NCI-H345 (cell line): ENCODE data around the gene KRTAP10-3.

Source experiments
- DNase-seq: peaks from one replicate; lab custom pipeline; 2025; lab: John Stamatoyannopoulos, UW

KRTAP10-3 gene

DNA sequence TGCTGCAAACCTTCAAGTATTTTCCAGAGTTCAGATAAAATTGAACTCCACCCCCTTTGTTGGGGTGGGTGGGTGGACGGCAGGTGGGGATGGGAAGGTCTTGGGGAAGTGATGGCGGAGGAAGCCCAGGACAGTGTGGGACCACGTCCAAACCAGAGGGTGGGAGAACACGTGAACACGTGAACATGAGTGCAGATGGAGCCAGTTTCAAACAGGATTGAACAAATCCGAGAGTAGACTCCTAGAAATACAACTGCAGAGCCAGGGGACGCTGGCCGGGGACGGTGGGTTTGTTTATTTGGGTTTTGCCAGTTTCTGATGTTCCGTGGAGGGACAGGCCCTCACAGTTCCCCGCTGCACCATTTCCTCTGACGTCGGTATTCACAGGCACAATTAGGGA, 10.2 kb downstream of the KRTAP10-3 start:
- DNase-seq, result no peak

- no peak for DNase-seq
Observed at GRCh38 chr21:44547656-44548331, 10.8 kb downstream of the KRTAP10-3 start.

- no peak for DNase-seq
Observed at GRCh38 chr21:44544566-44544965, 14.0 kb downstream of the KRTAP10-3 start.

GRCh38 chr21:44542716-44543115, 15.9 kb downstream of the KRTAP10-3 start:
- no peak for DNase-seq

DNA sequence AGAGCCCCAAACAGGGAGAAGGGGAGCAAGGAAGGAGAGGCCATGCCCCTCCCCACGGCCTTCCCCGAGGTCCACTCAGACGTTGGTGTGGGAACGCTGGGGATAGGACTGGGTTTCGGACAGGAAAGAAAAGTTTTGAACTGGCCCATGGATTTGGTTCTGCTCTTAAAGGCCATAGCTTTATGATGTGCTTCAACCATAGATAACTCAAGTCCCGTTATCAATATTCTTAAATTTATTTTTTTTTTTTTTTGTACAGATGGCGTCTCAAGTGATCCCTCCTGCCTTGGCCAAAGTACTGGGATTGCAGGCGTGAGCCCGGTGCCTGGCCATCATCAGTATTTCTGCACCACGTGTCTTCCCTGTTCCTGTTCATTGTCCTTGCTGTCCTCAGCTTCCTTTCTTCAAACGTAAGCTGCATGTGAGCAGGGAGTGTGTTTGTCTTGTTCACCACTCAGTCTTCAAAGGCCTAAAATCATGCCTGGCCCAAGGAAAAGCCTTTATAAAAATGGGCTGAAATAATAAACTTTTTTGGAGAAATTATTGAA, 17.8 kb downstream of the KRTAP10-3 start:
- DNase-seq, result no peak

GRCh38 chr21:44539991-44540666, 18.5 kb downstream of the KRTAP10-3 start, which contains the start of gene KRTAP10-1:
Gene KRTAP10-1 (minus strand): TSS chr21:44540195. CDS start chr21:44540150, 45 bp downstream.
- no peak for DNase-seq

GRCh38 chr21:44539046-44539445, 19.5 kb downstream of the KRTAP10-3 start:
- no peak for DNase-seq

GRCh38 chr21:44537930-44538911, 20.4 kb downstream of the KRTAP10-3 start:
- no peak for DNase-seq

DNA sequence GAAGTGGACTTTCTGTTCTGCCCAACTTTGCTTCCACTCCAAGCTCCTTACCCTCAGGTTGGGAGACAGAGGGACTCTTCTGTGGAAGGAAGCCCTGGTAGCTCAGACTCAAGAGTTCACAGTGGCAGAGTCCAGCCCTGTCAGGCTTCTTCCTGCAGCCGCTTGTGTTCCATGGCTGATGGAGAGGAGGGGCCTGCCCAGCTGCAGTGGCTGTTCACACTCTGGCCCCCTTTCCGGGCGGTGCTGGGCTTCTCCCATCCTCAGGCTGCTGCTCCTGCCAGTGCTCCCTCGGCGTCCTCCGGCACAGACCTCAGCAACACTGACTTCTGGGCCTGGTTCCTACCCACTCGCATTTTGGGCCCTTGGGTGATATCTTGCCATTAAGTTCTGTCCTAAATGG, 22.6 kb downstream of the KRTAP10-3 start:
- DNase-seq, result no peak

- DNase-seq, result no peak
Observed at GRCh38 chr21:44534688-44535087, 23.9 kb downstream of the KRTAP10-3 start.

DNA sequence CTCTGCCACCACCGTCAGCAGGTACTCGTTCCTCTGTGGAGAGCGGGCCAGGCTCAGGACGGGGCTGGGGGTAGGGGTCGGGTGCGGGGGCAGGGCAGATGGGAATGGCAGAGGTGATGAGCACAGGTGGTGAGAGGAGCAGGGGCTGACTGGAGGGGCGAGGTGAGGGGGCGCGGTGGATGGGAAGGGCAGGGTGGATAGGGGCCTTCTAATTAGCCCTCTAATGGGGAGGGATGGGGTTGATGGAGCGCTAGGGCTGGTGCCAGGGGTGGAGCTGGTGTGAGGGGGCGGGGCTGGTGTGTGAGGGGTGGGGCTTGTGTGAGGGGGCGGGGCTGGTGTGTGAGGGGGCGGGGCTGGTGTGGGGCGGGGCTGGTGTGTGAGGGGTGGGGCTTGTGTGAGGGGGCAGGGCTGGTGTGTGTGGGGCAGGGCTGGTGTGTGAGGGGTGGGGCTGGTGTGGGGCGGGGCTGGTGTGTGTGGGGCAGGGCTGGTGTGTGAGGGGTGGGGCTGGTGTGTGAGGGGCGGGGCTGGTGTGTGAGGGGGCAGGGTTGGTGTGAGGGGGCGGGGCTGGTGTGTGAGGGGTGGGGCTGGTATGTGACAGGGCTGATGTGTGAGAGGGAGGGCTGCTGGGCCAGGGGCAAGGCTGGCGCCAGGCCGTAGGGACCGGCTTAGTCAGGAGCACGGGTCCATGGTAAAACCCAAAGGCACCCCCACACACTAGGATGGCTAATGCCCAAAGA, 24.5 kb downstream of the KRTAP10-3 start:
- DNase-seq, result no peak

DNA sequence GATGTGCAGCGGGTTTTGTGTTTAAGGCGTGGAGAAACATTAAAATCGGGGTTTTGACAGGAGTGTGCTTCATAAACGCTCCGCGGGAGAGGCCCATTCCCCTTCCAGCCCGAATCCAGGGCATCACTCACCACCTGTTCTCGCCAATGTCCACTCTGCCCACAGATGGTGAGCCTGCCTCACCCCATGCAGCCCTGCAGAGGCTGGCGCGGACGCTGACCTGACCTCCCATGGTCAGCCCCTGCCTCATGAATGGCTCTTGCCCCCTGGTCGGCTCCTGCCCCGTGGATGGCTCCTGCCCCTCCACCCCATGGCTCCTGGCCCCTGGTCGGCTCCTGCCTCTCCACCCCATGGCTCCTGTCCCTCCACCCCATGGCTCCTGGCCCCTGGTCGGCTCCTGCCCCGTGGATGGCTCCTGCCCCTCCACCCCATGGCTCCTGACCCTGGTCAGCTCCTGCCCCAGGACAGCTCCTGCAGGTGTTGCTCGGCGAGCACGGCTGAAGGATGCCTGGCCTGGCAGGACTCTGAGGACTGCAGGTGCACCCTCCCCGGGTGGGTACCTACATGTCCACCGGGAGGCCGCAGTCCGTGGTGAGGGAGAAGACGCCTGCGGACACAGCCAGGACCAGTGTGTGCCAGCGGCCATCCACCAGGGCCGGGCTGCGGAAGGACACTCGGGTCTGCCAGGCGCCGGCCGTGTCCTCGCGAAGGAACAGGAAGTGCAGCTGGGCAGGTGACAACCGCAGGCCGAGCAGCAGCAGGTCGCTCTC, 25.3 kb downstream of the KRTAP10-3 start:
- no peak for DNase-seq

DNA sequence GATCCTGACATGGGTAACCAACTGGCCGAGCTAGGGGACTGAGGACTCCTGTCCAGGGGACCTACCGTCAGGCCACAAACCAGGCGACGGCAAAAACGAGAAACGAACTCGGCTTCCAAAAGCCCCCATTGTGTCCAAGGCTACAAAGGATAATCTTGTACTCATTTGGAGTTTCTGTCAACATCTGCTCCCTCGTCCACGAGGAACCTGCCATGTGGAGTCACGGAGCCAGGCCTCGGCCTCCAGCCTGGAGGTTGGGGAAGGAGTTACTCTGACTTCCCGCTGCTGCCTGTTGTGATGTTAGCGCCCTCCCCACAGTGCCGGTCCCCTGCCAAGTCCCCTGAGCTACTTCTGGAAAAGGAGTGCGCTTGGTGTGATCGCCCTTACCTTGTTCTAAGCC, 25.9 kb downstream of the KRTAP10-3 start:
- no peak for DNase-seq

GRCh38 chr21:44531606-44532564, 26.7 kb downstream of the KRTAP10-3 start:
- no peak for DNase-seq

DNA sequence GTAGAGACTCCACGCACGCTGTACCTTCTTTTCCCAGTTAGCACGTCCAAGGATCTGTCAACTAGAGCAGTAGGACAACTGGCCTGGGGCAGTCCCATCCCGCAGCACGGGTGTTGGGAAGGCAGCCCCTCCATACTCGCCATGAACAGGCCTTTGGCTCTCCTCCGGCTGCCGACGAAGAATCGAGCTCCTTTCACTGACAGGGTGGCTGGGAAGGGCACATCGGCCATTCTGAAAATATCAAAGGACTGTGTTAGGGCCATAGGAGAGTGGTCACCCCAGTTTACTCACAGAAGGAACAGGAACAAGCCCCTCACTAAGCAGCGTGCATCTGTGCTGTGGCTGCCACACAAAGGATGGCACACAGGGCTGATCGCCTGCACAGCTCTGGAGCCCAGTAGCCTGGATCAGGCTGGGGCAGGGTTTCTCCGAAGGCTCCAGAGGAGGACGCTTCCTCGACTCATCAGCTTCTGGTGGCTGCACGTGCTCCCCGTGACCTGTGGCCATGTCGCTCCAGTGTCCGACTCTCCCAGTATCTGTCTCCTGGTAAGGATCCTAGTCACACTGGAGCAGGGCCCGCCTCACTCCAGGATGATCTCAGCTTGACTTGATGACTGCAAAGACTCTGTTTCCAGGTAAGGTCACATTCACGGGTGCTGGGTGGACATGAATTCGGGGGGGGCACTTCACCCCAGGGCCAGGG, 27.5 kb downstream of the KRTAP10-3 start:
- no peak for DNase-seq

GRCh38 chr21:44530221-44530902, 28.2 kb downstream of the KRTAP10-3 start:
- no peak for DNase-seq

GRCh38 chr21:44529503-44530125, 29.0 kb downstream of the KRTAP10-3 start:
- no peak for DNase-seq

- no peak for DNase-seq
Observed at GRCh38 chr21:44529011-44529421, 29.6 kb downstream of the KRTAP10-3 start.
